DMS79 treated with DMSO at 0.1 percent for 48 hours (cell line): ENCODE measurements around the gene CELSR1.
A peak's percentile ranks its signal among the peaks of the same experiment; 100 is the strongest.

Experiments used
- DNase-seq: peaks from one replicate; lab custom pipeline; 2025; lab: John Stamatoyannopoulos, UW

Gene CELSR1

DNA sequence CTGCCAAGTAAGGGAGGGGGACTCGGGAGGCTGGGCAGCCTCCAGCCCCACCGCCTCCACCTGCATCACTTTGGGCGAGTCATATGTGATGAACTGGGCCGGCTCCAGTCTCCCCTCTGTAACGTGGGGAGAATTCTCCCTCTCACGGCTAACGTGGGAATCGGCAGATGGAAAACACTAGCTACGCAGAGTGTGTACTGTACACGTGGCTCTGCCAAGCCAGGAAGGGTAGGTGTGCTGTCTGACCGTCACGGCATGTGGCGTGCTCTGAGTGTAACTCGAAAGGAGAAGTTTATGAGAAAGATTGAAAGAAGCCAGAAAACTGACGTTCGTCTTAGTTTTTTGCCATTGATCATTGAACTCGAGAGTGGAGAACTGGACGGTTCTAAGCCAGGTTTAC, 188.2 kb downstream of the CELSR1 start:
- DNase-seq = no peak

GRCh38 chr22:46348099-46348695, 189.2 kb downstream of the CELSR1 start:
- no peak for DNase-seq

DNA sequence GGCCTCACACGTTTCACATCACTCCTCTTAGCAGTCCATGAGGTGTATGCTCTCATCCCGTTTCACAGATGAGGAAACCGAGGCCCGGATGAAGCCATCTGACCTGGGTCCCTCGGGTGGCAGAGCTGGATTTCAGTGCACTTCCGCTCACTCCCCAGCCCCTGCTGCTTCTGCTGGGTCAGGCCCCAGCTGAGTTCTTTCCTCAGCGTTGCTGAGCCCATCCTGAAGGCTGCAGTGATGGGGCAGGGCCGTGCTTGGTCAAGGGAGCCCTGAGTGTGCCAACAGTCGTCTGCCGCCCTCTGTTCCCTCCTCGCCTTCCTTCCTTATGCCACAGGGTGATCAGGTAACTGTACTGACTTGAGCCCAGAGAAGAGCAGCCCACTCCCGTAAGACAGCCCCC, 189.8 kb downstream of the CELSR1 start:
- DNase-seq = no peak

GRCh38 chr22:46346680-46347405, 190.6 kb downstream of the CELSR1 start:
- DNase-seq = no peak

GRCh38 chr22:46340676-46341075, 196.7 kb downstream of the CELSR1 start:
- DNase-seq = no peak

GRCh38 chr22:46339956-46340355, 197.5 kb downstream of the CELSR1 start:
- DNase-seq = no peak

GRCh38 chr22:46338636-46339035, 198.8 kb downstream of the CELSR1 start:
- DNase-seq = no peak

DNA sequence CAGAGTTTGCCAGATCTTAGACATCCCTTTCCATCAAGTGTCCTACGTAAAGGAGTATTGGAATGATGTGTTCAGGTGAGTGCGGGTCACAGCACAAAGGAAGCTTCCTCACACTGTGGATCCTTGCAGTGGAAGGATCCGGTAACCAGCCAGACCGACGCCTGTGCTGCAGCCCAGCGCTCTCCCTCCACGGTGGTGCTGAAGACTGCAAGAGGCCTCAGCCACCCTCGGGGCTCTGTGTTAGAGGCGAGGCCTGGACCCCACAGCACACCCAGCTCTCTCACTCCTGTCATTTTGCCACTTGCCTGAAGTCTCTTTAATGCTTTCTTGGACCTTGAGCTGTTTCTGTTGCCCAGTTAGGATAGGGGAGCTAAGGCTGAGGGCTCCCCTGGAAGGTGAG, 199.6 kb downstream of the CELSR1 start:
- DNase-seq = no peak

GRCh38 chr22:46336119-46337078, 201.0 kb downstream of the CELSR1 start:
- DNase-seq = no peak

GRCh38 chr22:46335201-46336118, 202.0 kb downstream of the CELSR1 start, which contains the start of gene TRMU:
Gene TRMU (plus strand): TSS chr22:46335714. CDS start chr22:46335765, 51 bp downstream.
- DNase-seq = peak; percentile 3

- no peak for DNase-seq
These were observed 205.9 kb downstream of the CELSR1 start for GRCh38 chr22:46331496-46331895.

- DNase-seq = no peak
These were observed 207.0 kb downstream of the CELSR1 start for GRCh38 chr22:46330426-46330825.

DNA sequence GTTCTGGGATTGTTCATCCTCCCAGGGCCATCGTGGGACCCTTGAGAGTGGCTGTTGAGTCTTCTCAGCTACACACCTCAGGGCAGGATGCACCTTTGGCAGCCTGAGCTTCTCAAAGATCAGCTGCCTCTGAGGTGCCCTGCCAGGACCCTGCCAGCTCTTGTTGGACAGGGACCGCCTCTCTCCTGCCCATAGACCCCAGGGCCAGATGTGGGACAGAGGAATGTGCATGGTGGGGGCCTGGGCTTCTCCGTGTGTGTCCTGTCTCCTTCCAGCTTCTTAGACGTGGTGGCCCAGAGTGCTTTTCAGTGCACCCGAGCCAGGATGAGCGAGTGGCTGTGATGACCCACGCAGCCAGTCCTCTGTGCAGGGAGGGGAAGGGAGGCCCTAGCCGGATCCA, 207.8 kb downstream of the CELSR1 start:
- DNase-seq = no peak

GRCh38 chr22:46328797-46329196, 208.6 kb downstream of the CELSR1 start:
- DNase-seq = no peak

GRCh38 chr22:46327691-46328465, 209.5 kb downstream of the CELSR1 start:
- DNase-seq = no peak

DNA sequence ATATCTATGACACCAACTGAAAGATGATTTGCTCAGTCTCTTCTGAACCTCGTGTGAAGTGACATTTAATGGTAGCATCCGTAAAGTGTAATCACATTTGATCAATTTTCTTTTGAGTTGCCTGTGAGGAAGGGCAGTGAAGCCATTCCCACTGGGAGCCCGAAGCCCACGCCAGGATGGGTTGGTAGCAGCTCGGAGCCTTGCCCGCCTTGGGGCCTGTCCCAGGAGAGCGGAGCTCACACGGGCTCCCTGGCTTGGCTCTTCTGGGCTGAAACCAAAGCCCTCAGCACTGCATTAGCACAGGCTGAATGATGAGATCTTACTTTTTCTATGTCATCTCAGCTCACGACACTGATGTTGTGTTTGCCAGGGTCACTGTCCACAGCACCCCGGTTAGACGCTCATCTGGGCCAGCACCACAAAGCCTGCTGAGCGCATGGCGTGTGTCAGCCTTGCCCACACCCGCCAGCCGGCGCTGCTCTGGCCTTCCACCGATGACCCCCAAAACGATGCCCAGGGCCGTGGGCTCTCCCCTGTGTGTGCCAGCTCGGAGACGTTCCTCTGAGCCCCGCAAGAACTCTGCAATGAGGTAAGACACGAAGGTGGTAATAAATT, 211.2 kb downstream of the CELSR1 start:
- no peak for DNase-seq

DNA sequence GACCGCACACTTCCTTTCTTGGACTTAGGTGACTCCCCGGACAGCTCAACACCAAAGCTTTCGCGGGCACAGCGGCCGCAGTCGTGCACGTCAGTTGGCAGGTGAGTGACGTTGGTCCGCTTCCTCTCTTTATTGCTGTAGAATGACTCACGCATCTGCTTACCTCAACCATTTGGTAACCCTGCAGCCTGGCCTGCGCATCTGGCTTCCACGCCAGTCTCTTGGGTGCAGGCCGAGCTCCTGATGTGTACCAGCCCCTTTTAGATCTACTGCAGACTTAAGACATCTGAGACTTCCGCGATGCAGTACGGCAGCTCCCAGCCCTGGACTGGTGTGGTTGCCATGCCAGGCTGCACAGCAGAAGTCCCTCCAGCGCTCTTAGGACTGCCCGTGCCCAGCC, 214.3 kb downstream of the CELSR1 start:
- no peak for DNase-seq

DNA sequence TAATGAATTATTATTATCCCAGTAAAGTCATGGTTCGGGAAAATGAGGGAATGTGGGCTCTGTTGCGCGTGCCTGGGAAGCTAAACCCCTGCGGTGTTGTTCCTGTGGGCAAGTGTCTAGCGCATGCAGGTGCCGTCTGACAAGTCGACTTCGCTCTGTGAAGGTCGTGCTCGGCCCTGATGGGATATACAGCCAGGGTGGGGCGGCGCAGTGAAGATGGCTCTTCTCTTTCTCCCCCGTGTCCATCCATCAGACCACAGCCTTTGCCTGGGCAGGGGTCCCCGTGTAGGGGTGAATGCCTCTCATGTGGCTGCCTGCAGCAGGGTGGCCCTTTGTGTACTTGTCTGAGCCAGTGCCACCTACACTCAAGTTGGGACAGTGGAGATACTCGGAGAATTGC, 214.7 kb downstream of the CELSR1 start:
- no peak for DNase-seq

DNA sequence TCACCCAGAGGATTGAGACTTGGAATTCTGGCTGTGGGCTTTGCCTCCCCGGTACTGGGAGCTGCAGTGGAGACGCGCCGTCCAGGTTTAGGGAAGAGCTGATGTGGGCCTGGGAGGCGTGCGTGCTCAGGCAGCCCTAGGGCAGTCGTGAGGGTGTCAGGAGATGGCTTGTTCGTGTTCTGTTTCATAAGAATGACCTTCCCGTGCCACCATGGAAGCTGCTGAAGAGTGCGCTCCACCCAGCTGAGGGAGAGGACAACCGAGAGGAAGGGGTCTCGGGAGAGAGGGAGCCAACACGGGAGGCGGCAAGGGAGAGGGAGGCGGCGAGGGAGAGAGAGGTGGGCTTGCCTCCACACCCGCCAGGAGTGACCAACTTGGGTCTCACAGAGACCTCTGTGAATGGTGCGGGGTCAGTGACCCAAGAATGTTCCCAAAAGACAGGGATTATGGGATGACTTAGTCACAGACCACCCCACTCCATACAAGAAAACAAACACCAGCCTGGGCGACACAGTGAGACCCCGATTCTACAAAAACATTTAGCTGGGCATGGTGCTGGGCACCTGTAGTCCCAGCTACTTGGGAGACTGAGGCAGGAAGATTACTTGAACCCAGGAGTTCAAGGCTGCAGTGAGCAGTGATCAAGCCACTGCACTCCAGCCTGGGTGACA, 216.6 kb downstream of the CELSR1 start:
- no peak for DNase-seq
